Spleen (tissue), 11 donors: ENCODE results near the gene SSNA1. TPM values are rescaled to one million over a fixed set of nuclear protein-coding genes. Genes with fewer than 3 reads are reported as not detected.

ENCODE experiments used
- DNase-seq: peaks from one replicate; pipeline ENCODE4 v3.0.0-alpha.2; 2020
- H3K27ac ChIP-seq, 8 donors: fragments of 200-600 bp; sonication (generic) in 7 of 8; 1 replicate in 4 of 8; 2 replicates in 4 of 8; pipeline versions ENCODE4 v1.5.0 to v1.8.0; 2016 to 2021; ENCODE audit warnings: inconsistent platforms in 4 of 8, mild to moderate bottlenecking in 4 of 8, moderate library complexity in 1 of 8
- H3K27me3 ChIP-seq, 7 donors: fragments of 200-600 bp; sonication (generic) in 6 of 7; replicated peaks in 1 of 7; 1 replicate in 4 of 7; 2 replicates in 3 of 7; pipeline versions ENCODE4 v1.5.0 to v1.8.0; 2016 to 2021; ENCODE audit warnings: inconsistent platforms in 3 of 7, mild to moderate bottlenecking in 1 of 7
- H3K36me3 ChIP-seq, 6 donors: fragments of 200-600 bp; sonication (generic) in 5 of 6; 1 replicate in 4 of 6; 2 replicates in 2 of 6; pipeline versions ENCODE4 v1.5.0 to v1.8.0; 2016 to 2021; ENCODE audit warnings: inconsistent platforms in 2 of 6
- H3K4me1 ChIP-seq, 6 donors: fragments of 200-600 bp; sonication (generic) in 5 of 6; 1 replicate in 3 of 6; 2 replicates in 3 of 6; pipeline versions ENCODE4 v1.5.0 to v1.8.0; 2016 to 2021; ENCODE audit warnings: inconsistent platforms in 3 of 6
- H3K4me3 ChIP-seq, 8 donors: fragments of 200-600 bp; sonication (generic) in 7 of 8; 1 replicate in 4 of 8; 2 replicates in 4 of 8; pipeline versions ENCODE4 v1.5.0 to v1.8.0; 2016 to 2021; ENCODE audit warnings: inconsistent platforms in 4 of 8, mild to moderate bottlenecking in 4 of 8, moderate library complexity in 2 of 8
- H3K9me3 ChIP-seq, 8 donors: fragments of 200-600 bp; sonication (generic) in 7 of 8; 1 replicate in 4 of 8; 2 replicates in 4 of 8; pipeline versions ENCODE4 v1.5.0 to v1.8.0; 2016 to 2021; ENCODE audit warnings: inconsistent platforms in 4 of 8
- POLR2A ChIP-seq, 3 donors: fragments of 450-650 bp; IDR thresholded peaks; one replicate each; pipeline ENCODE4 v1.5.1; 2017; ENCODE audit warnings: antibody characterized with exemption in 3 of 3, mild to moderate bottlenecking in 1 of 3
- POLR2AphosphoS5 ChIP-seq, 3 donors: sonication (generic); formaldehyde crosslinking; IDR thresholded peaks; one replicate each; pipeline ENCODE4 v1.5.1; 2017; ENCODE audit warnings: antibody characterized with exemption in 3 of 3
- WGBS, 5 donors: extraction: QIAGEN DNeasy Blood & Tissue Kit in 3 of 5; methylation state at CpG; one replicate each; pipeline versions ENCODE4 v1.1.5 to v1.1.7; 2013 to 2018; 5-methylcytosine and 5-hydroxymethylcytosine counted together
- intact Hi-C: fragments of 100-400 bp; cut with DNase I; formaldehyde crosslinking; loops from one replicate; pipeline ENCODE4 v1.15.0; 2023; ENCODE audit warnings: low total_unique reads
- polyA plus RNA-seq, 3 donors: library from polyadenylated mRNA; stranded (reverse); fragments of 200-250 nt; gene quantifications; one replicate each; pipeline ENCODE4 v1.2.1, GENCODE V29; 2013
- total RNA-seq, 7 donors: library from RNA; depleted of rRNA in 3 of 7; stranded (reverse); fragments of >200 nt in 3 of 7; fragmentation: NEBNext Ultra II Directional in 4 of 7; extraction: Animal tissue kit (Norgen Biotek cat#: 25700) in 4 of 7; gene quantifications; one replicate each; pipeline versions ENCODE4 v1.1.0 to v1.2.1, GENCODE V29; 2016 to 2021
- TF ChIP-seq, protein P1 (sequence below), 11 experiments: fragments of 200-600 bp in 7 of 11; fragments of 450-650 bp in 4 of 11; sonication (generic) in 4 of 11; IDR thresholded peaks in 8 of 11; conservative IDR thresholded peaks in 3 of 11; 1 replicate in 7 of 11; 2 replicates in 4 of 11; pipeline versions ENCODE4 v1.4.0 to v1.8.0; 2016 to 2021; ENCODE audit warnings: antibody characterized with exemption in 11 of 11, inconsistent platforms in 4 of 11, mild to moderate bottlenecking in 1 of 11
- donor health status: healthy with polysubstance abuse.
- donor health status: DM: no; HTN: no; CAD: no; lungs with moderate emphysema.
- donor health status: DM: no; HTN: no; CAD: no.
- donor health status: Bipolar disorder and iron deficiency.
- donor health status: healthy.
- donor health status: DM: no; HTN: no; CAD: no.
- donor health status: DM: yes; HTN: yes; CAD: no.

The SSNA1 gene
- total and polyA plus RNA-seq, 10 donors: 38.2 to 109 (median 48.0) TPM

DNA sequence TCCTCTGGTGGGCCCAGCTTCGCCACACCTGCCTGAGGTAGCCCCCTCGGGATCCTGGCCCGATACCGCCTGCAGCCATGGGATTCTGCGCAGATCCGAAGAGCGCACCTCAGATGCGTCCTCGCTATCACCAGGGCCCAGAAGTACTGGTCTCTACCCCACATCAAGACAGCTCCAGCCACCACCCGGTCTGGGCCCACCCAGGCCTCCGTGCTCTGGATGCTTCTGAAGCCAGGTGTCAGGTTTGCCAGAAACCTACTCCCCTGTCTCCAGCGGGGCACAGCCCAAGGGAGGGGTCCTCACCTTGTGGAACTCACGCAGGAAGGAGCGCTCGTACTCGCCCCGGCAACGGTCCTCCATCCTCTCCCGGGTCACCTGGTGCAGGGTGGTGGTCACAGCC, 2.6 kb upstream of the SSNA1 start:
- TF ChIP-seq, protein P1, sequence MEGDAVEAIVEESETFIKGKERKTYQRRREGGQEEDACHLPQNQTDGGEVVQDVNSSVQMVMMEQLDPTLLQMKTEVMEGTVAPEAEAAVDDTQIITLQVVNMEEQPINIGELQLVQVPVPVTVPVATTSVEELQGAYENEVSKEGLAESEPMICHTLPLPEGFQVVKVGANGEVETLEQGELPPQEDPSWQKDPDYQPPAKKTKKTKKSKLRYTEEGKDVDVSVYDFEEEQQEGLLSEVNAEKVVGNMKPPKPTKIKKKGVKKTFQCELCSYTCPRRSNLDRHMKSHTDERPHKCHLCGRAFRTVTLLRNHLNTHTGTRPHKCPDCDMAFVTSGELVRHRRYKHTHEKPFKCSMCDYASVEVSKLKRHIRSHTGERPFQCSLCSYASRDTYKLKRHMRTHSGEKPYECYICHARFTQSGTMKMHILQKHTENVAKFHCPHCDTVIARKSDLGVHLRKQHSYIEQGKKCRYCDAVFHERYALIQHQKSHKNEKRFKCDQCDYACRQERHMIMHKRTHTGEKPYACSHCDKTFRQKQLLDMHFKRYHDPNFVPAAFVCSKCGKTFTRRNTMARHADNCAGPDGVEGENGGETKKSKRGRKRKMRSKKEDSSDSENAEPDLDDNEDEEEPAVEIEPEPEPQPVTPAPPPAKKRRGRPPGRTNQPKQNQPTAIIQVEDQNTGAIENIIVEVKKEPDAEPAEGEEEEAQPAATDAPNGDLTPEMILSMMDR (IDR thresholded peaks at IDR 0.05 in 8 of 11, conservative IDR thresholded peaks at IDR 0.05 in 3 of 11): no peak
- TF ChIP-seq POLR2A (IDR thresholded peaks at IDR 0.05): no peak
- no peak for TF ChIP-seq POLR2AphosphoS5 (IDR thresholded peaks at IDR 0.05)
- Histone ChIP-seq H3K27ac (no peak overlapping the region), H3K36me3 (peaks cover 0 to 81% (median 62%) of the 10 kb centered on the region in 6 donors), H3K4me3 (no peak overlapping the region), H3K9me3 (no peaks in the 10 kb centered on the region), H3K27me3 (no peaks in the 10 kb centered on the region), H3K4me1 (peaks cover 29 to 61% (median 48%) of the 10 kb centered on the region in 6 donors)
- intact Hi-C loops: no loop called here
- WGBS, 5 donors: 93 to 98% (median 97%) methylated on average over 11 to 19 of the region's 19 CpGs
- no peak for DNase-seq

DNA sequence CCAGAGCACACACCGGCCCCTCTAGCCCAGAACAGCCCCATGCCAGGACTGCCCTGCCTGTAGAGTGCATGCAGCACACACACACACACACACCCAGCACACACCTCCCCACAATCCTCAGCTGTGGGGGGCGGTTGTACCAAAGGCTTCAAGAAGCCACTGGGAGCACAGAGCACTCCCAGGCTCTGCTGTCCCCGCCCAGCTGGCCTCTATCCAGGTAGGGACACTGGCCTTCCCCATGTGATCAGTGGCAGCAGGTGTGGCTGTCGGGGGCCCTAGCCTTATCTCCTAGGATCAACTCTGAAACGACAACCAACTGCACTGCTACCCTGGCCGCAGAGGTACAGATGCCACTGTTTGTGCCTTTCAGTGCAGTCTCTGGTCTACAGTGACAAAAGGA, 2.1 kb upstream of the SSNA1 start:
- peaks cover 0 to 81% (median 58%) of the 10 kb centered on the region in 6 donors for H3K36me3 ChIP-seq
- WGBS, 5 donors: 74 to 91% (median 90%) methylated on average over 5 to 6 of the region's 6 CpGs
- no peaks in the 10 kb centered on the region for H3K9me3 ChIP-seq
- H3K4me1 ChIP-seq: peaks cover 29 to 64% (median 51%) of the 10 kb centered on the region in 6 donors
- intact Hi-C loops: no loop called here
- DNase-seq: no peak
- H3K27me3 ChIP-seq: no peaks in the 10 kb centered on the region
- no peak overlapping the region for H3K27ac ChIP-seq
- H3K4me3 ChIP-seq: peak overlapping the region in 2 of 8 donors; percentile 95 to 96
- TF ChIP-seq POLR2A (IDR thresholded peaks at IDR 0.05) (no peak), POLR2AphosphoS5 (IDR thresholded peaks at IDR 0.05) (no peak)
- TF ChIP-seq, protein P1 (IDR thresholded peaks at IDR 0.05 in 8 of 11, conservative IDR thresholded peaks at IDR 0.05 in 3 of 11): no peak

DNA sequence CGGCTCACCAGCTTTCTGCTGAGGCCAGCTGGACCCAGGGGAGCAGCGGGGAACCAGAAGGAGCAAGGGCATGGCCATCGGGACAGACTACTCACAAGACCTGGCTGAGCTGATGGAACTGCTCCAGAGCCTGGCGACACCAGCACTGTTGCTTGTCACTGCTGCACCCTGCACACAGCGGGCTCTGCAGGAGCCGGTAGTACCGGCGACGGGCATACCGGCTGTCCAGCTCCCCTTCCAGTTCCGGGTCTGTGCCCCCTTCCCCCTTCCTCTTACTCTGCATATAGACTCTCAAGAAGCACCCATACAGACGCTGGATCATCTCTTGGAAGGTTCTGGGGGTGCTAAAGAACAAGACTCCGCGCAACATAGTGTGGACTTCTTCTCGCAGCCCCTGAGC, 1.1 kb upstream of the SSNA1 start:
- no peak for DNase-seq
- peaks cover 29 to 66% (median 51%) of the 10 kb centered on the region in 6 donors for H3K4me1 ChIP-seq
- TF ChIP-seq POLR2A (IDR thresholded peaks at IDR 0.05): no peak
- no peak for TF ChIP-seq POLR2AphosphoS5 (IDR thresholded peaks at IDR 0.05)
- TF ChIP-seq, protein P1 (IDR thresholded peaks at IDR 0.05 in 8 of 11, conservative IDR thresholded peaks at IDR 0.05 in 3 of 11): no peak
- H3K27me3 ChIP-seq: no peaks in the 10 kb centered on the region
- H3K27ac ChIP-seq: peak overlapping the region in 2 of 8 donors; percentile 98 to 99
- intact Hi-C loops: no loop called here
- no peaks in the 10 kb centered on the region for H3K9me3 ChIP-seq
- peaks cover 0 to 81% (median 48%) of the 10 kb centered on the region in 6 donors for H3K36me3 ChIP-seq
- H3K4me3 ChIP-seq: peak overlapping the region; percentile 75 to 100 (median 96)
- 84 to 89% (median 86%) methylated on average over 14 to 15 of the region's 15 CpGs for WGBS, 5 donors

DNA sequence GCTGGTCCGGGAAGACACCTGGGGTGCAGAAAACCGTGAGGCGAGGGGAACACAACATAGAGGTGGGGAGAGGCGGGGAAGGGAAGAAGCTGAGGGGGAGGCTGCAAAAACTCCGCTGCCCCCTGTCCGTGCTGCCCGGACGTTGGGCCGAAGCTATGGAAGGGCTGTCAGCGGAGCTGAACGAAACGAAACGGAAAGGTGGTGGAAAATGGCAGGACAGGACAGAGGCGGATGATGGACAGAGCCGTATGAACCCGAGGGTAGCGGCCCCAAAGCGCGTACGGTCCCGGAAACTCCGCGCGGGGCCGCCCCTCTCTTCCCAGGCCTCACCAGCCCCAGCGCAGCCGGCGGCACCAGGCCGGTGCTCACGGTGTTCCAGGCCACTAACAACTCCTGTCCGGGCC, 388 bp upstream of the SSNA1 start:
- TF ChIP-seq, protein P1 (IDR thresholded peaks at IDR 0.05 in 8 of 11, conservative IDR thresholded peaks at IDR 0.05 in 3 of 11): no peak
- TF ChIP-seq POLR2AphosphoS5 (IDR thresholded peaks at IDR 0.05) (no peak), POLR2A (IDR thresholded peaks at IDR 0.05) (no peak)
- peak; percentile 85 for DNase-seq
- 0 to 1% (median 0%) methylated on average over 25 to 31 of the region's 31 CpGs for WGBS, 5 donors
- H3K4me3 ChIP-seq: peak overlapping the region; percentile 75 to 100 (median 96)
- H3K9me3 ChIP-seq: no peaks in the 10 kb centered on the region
- intact Hi-C loops: no loop called here
- H3K4me1 ChIP-seq: peaks cover 29 to 66% (median 51%) of the 10 kb centered on the region in 6 donors
- H3K27ac ChIP-seq: peak overlapping the region; percentile 94 to 99 (median 98)
- H3K27me3 ChIP-seq: no peaks in the 10 kb centered on the region
- peaks cover 0 to 75% (median 41%) of the 10 kb centered on the region in 6 donors for H3K36me3 ChIP-seq
